Esophagus squamous epithelium (tissue), 5 donors: ENCODE data around the gene LAD1. TPM values are rescaled to one million over a fixed set of nuclear protein-coding genes. Genes with fewer than 3 reads are reported as not detected.

ENCODE experiments used
- DNase-seq: peaks from one replicate; lab custom pipeline; 2025; lab: John Stamatoyannopoulos, UW
- H3K27ac ChIP-seq, 4 donors: fragments of 200-600 bp; sonication (generic); one replicate each; pipeline ENCODE4 v1.5.1; 2016 to 2019; ENCODE audit warnings: mild to moderate bottlenecking in 1 of 4
- H3K27me3 ChIP-seq, 4 donors: fragments of 200-600 bp; sonication (generic); 1 replicate in 3 of 4; 2 replicates in 1 of 4; pipeline versions ENCODE4 v1.5.1 to v1.6.0; 2017 to 2021; ENCODE audit warnings: antibody characterized with exemption in 1 of 4
- H3K36me3 ChIP-seq, 3 donors: fragments of 200-600 bp; sonication (generic); one replicate each; pipeline ENCODE4 v1.5.1; 2016 to 2019
- H3K4me1 ChIP-seq, 3 donors: fragments of 200-600 bp; sonication (generic); one replicate each; pipeline ENCODE4 v1.5.1; 2017 to 2019
- H3K4me3 ChIP-seq, 4 donors: fragments of 200-600 bp; sonication (generic); 1 replicate in 3 of 4; 2 replicates in 1 of 4; pipeline ENCODE4 v1.5.1; 2016 to 2019; ENCODE audit warnings: mild to moderate bottlenecking in 2 of 4, moderate library complexity in 1 of 4
- H3K9me3 ChIP-seq, 3 donors: fragments of 200-600 bp; sonication (generic); one replicate each; pipeline ENCODE4 v1.5.1; 2016 to 2019
- POLR2A ChIP-seq, 4 donors: fragments of 450-650 bp; IDR thresholded peaks; one replicate each; pipeline ENCODE4 v1.6.1; 2017; ENCODE audit warnings: antibody characterized with exemption in 4 of 4, mild to moderate bottlenecking in 4 of 4, moderate library complexity in 3 of 4
- WGBS, 2 donors: methylation state at CpG; one replicate each; pipeline ENCODE4 v1.1.5; 2018; 5-methylcytosine and 5-hydroxymethylcytosine counted together
- intact Hi-C: fragments of 100-400 bp; cut with DNase I; formaldehyde crosslinking; loops from one replicate; pipeline ENCODE4 v1.15.0; 2022
- total RNA-seq, 4 donors: library from RNA; depleted of rRNA; stranded (reverse); fragments of >200 nt; gene quantifications; one replicate each; pipeline ENCODE4 v1.1.0, GENCODE V29; 2016
- TF ChIP-seq, protein P1 (sequence below), 6 experiments: fragments of 450-650 bp in 4 of 6; fragments of 200-600 bp in 2 of 6; sonication (generic) in 2 of 6; IDR thresholded peaks; one replicate each; pipeline ENCODE4 v1.5.1; 2016 to 2019; ENCODE audit warnings: antibody characterized with exemption in 6 of 6, mild to moderate bottlenecking in 4 of 6, moderate library complexity in 4 of 6
- donor health status: DM: yes; HTN: yes; CAD: no.

The LAD1 gene
- total RNA-seq, 4 donors from 2014 or later: 242 to 377 (median 320) TPM

DNA sequence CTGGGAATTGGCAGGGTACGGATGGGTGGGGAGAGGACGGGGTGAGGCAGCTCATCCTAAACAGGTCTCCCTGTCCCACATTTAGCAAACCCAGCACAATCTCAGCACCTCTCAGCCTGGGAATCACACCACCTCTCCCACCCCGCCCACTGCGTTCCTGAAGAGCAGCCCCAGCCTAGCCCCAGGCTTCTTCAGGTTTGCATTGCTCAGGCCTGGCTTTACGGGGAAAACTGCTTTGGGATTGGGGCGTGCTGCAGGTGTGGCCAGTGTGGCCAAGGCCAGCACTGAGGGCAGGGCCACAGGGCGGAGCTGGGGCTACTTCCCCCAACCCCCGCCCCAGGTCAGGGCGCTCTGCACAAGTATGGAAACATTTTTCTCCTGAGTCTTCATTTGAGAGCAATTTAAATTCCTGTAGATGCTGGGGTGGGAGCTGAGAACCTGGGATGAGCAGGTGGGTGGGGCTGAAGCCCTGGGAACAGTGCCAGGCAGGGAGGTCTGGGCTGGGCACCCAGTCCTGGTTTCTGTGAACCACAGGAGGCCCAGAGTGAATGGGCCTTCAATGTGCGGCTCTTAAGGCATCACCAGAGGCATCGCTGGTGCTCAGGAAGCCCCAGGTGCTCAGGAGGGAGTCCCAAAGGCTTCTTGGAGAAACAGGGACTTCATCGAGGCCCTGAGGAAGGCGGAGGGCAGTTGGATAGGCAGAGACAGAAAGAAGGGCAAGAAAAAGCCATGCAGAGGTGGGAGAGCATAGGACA is 45.8 kb downstream of the LAD1 start:
- DNase-seq: no peak
- TF ChIP-seq POLR2A (IDR thresholded peaks at IDR 0.05): no peak
- TF ChIP-seq, protein P1, sequence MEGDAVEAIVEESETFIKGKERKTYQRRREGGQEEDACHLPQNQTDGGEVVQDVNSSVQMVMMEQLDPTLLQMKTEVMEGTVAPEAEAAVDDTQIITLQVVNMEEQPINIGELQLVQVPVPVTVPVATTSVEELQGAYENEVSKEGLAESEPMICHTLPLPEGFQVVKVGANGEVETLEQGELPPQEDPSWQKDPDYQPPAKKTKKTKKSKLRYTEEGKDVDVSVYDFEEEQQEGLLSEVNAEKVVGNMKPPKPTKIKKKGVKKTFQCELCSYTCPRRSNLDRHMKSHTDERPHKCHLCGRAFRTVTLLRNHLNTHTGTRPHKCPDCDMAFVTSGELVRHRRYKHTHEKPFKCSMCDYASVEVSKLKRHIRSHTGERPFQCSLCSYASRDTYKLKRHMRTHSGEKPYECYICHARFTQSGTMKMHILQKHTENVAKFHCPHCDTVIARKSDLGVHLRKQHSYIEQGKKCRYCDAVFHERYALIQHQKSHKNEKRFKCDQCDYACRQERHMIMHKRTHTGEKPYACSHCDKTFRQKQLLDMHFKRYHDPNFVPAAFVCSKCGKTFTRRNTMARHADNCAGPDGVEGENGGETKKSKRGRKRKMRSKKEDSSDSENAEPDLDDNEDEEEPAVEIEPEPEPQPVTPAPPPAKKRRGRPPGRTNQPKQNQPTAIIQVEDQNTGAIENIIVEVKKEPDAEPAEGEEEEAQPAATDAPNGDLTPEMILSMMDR (IDR thresholded peaks at IDR 0.05): no peak
- Histone ChIP-seq H3K4me3 (no peak overlapping the region), H3K9me3 (no peaks in the 10 kb centered on the region), H3K27me3 (peaks cover 0 to 14% (median 0%) of the 10 kb centered on the region in 4 donors), H3K36me3 (no peaks in the 10 kb centered on the region), H3K27ac (peak overlapping the region; percentile 61 to 74 (median 72)), H3K4me1 (peaks cover 24 to 61% (median 31%) of the 10 kb centered on the region in 3 donors)
- WGBS, 2 donors: 48 to 73% methylated on average over 4 to 13 of the region's 13 CpGs
- intact Hi-C loops: no loop called here

DNA sequence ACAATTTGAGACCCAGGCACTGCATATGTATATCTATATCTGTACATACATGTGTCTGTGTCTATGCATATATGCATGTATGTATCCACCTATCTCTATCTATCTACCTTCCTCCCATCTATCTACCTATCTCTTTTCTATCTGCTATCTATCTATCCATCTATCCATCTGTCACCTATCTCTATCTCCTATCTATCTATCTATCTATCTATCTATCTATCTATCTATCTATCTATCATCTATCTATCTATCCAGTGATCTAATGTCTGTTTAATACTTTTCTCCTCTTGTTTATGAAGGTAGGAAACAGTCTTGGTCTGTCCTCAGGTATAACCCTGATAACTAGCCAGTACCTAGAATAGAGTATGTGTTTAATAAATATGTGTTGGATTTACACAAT is 47.5 kb downstream of the LAD1 start:
- intact Hi-C loops: no loop called here
- H3K4me1 ChIP-seq: peaks cover 27 to 70% (median 31%) of the 10 kb centered on the region in 3 donors
- H3K36me3 ChIP-seq: no peaks in the 10 kb centered on the region
- H3K27ac ChIP-seq: no peak overlapping the region
- TF ChIP-seq, protein P1 (IDR thresholded peaks at IDR 0.05): no peak
- no peak overlapping the region for H3K4me3 ChIP-seq
- H3K27me3 ChIP-seq: peaks cover 0 to 26% (median 0%) of the 10 kb centered on the region in 4 donors
- DNase-seq: no peak
- no peaks in the 10 kb centered on the region for H3K9me3 ChIP-seq

DNA sequence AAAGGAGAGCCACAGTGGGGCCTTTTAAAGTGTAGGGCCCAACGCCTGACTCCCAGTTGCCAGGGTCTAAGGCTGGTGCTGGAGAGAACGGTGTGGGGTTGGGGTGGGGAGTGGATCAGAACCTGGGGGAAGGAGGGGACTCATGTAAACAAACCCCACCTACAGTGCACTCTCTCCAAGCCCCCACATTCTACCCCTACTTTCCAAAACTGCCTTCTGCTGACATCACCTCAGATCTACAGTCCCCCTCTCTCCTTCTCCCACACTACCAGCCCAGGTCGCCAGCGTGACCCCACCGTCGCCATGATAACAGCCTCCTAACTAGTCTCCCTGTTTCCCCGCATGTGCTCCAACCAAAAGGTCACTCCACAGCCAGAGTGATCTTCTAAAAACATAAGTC is 48.2 kb downstream of the LAD1 start:
- H3K36me3 ChIP-seq: no peaks in the 10 kb centered on the region
- peaks cover 27 to 77% (median 37%) of the 10 kb centered on the region in 3 donors for H3K4me1 ChIP-seq
- intact Hi-C loops: no loop called here
- H3K27me3 ChIP-seq: peaks cover 0 to 26% (median 0%) of the 10 kb centered on the region in 4 donors
- WGBS, 2 donors: 83 to 95% methylated on average over 5 to 7 of the region's 7 CpGs
- DNase-seq: no peak
- H3K9me3 ChIP-seq: no peaks in the 10 kb centered on the region
- H3K4me3 ChIP-seq: no peak overlapping the region
- no peak overlapping the region for H3K27ac ChIP-seq
- TF ChIP-seq, protein P1 (IDR thresholded peaks at IDR 0.05): no peak
- no peak for TF ChIP-seq POLR2A (IDR thresholded peaks at IDR 0.05)

DNA sequence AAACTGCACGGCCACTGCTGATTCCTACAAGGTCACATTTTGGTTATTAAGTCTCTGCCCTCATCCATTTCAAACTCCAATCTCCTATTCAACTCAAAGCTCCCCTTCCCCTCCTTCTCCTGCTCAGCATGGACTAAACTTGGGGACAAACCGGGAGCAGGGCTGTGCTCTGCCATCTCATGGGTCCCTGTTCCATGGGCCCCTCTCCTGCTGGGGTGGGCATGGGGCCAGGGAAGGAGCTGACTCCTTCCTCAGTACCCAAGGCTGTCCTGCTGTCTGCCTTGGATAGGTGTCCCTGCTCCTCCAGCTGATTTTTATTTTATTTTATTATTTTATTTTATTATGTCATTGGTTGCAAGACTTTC is 48.8 kb downstream of the LAD1 start:
- 59 to 63% methylated on average over 2 of the region's 2 CpGs for WGBS, 2 donors
- no peaks in the 10 kb centered on the region for H3K9me3 ChIP-seq
- H3K27me3 ChIP-seq: peaks cover 0 to 26% (median 0%) of the 10 kb centered on the region in 4 donors
- intact Hi-C loops: no loop called here
- H3K4me1 ChIP-seq: peaks cover 27 to 79% (median 41%) of the 10 kb centered on the region in 3 donors
- TF ChIP-seq POLR2A (IDR thresholded peaks at IDR 0.05): no peak
- TF ChIP-seq, protein P1 (IDR thresholded peaks at IDR 0.05): no peak
- H3K27ac ChIP-seq: peak overlapping the region in 1 of 4 donors; percentile 10
- no peak for DNase-seq
- no peak overlapping the region for H3K4me3 ChIP-seq
- no peaks in the 10 kb centered on the region for H3K36me3 ChIP-seq

DNA sequence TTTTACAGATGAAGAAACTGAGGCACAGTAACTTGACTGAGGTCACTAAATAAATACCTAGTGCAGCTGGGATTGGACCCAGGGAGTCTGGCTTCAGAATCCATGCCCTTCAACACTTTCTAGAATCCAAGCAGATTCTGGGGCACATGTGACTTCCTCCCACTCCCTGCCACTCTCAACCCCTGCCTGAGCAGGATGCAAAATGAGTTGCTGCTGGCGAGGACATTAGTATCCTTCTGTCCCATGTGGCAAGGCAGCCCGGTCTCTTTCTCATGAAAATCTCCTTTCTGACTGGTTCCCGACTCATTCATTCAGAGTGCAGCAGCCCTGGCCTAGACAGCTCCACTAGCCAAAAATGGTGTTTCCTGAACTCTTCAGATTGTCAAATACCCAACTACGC is 50.0 kb downstream of the LAD1 start:
- WGBS, 2 donors: 81 to 88% methylated on average over 4 of the region's 4 CpGs
- Histone ChIP-seq H3K4me3 (no peak overlapping the region), H3K4me1 (peaks cover 25 to 79% (median 40%) of the 10 kb centered on the region in 3 donors), H3K9me3 (no peaks in the 10 kb centered on the region), H3K27me3 (peaks cover 0 to 25% (median 0%) of the 10 kb centered on the region in 4 donors), H3K27ac (no peak overlapping the region), H3K36me3 (no peaks in the 10 kb centered on the region)
- no peak for TF ChIP-seq POLR2A (IDR thresholded peaks at IDR 0.05)
- TF ChIP-seq, protein P1 (IDR thresholded peaks at IDR 0.05): no peak
- intact Hi-C loops: loop anchor here (5.0 kb wide), 1 partner anchor 92 kb away; no protein-coding TSS in a partner anchor
- no peak for DNase-seq
